Activated CD8-positive, alpha-beta T cell treated with anti-CD3 and anti-CD28 coated beads for 36 hours (primary cell): ENCODE measurements around the gene COL19A1. TPM values are rescaled to one million over a fixed set of nuclear protein-coding genes. Genes with fewer than 3 reads are reported as not detected.

Source experiments
- ATAC-seq: fragments of 200-7000 bp; cut with Tn5 transposase; one replicate; pipeline ENCODE4 v1.10.0; 2021; ENCODE audit warnings: mild to moderate bottlenecking, moderate library complexity
- CTCF ChIA-PET: fragments of 350-600 bp; sonication (Branson Sonifier 250); formaldehyde crosslinking; loops from one replicate; lab custom pipeline; 2021; ENCODE audit warnings: antibody characterized with exemption; lab: Charles Lee
- POLR2A ChIA-PET: fragments of 350-600 bp; sonication (Branson Sonifier 250); formaldehyde crosslinking; loops from one replicate; lab custom pipeline; 2021; ENCODE audit warnings: antibody characterized with exemption; lab: Charles Lee
- DNase-seq: peaks from one replicate; pipeline ENCODE4 v3.0.0-alpha.2; 2020
- H3K27ac Mint-ChIP-seq: one replicate; pipeline ENCODE4 v1.8.0; 2021; ENCODE audit warnings: mild to moderate bottlenecking, mixed read lengths
- H3K27me3 Mint-ChIP-seq: one replicate; pipeline ENCODE4 v1.8.0; 2021; ENCODE audit warnings: mixed read lengths
- H3K36me3 Mint-ChIP-seq: one replicate; pipeline ENCODE4 v1.8.0; 2021; ENCODE audit warnings: low read depth, mixed read lengths
- H3K4me1 Mint-ChIP-seq: one replicate; pipeline ENCODE4 v1.8.0; 2021; ENCODE audit warnings: low read depth, mixed read lengths
- H3K4me3 Mint-ChIP-seq: one replicate; pipeline ENCODE4 v1.8.0; 2021; ENCODE audit warnings: mild to moderate bottlenecking, moderate library complexity, mixed read lengths
- H3K9me3 Mint-ChIP-seq: one replicate; pipeline ENCODE4 v1.8.0; 2021; ENCODE audit warnings: mixed read lengths
- CTCF ChIP-seq: fragments of 200-600 bp; IDR thresholded peaks from one replicate; pipeline ENCODE4 v1.8.0; 2022; ENCODE audit warnings: antibody characterized with exemption, mild to moderate bottlenecking
- intact Hi-C: fragments of 100-400 bp; cut with micrococcal nuclease; formaldehyde crosslinking; loops from one replicate; pipeline ENCODE4 v1.10.0; 2022
- total RNA-seq, 2 experiments: library from RNA; stranded (reverse); gene quantifications; one replicate each; pipeline ENCODE4 v1.2.3, GENCODE V29; 2021

COL19A1 gene
- total RNA-seq, 2 experiments from 2014 or later: 0.14 TPM; not detected in 1

- ATAC-seq (no peak), DNase-seq (no peak)
- no peaks in the 10 kb centered on the region for H3K36me3 Mint-ChIP-seq
- no peak for TF ChIP-seq CTCF
- H3K9me3 Mint-ChIP-seq: no peaks in the 10 kb centered on the region
- H3K4me1 Mint-ChIP-seq: no peaks in the 10 kb centered on the region
- ChIA-PET POLR2A (no interaction called here), CTCF (no interaction called here)
- intact Hi-C loops: loop anchor here (10.0 kb wide), 1 partner anchor 1476 kb away; the partner anchor contains the start of gene ADGRB3
- H3K27me3 Mint-ChIP-seq: peaks cover 7% of the 10 kb centered on the region
- H3K27ac Mint-ChIP-seq: no peak overlapping the region
- no peak overlapping the region for H3K4me3 Mint-ChIP-seq
Observed at GRCh38 chr6:70110126-70111022, 244.0 kb downstream of the COL19A1 start.

- POLR2A ChIA-PET: no interaction called here
- no peak for ATAC-seq
- DNase-seq: no peak
- Mint-ChIP-seq H3K36me3 (no peaks in the 10 kb centered on the region), H3K9me3 (no peaks in the 10 kb centered on the region), H3K4me1 (no peaks in the 10 kb centered on the region), H3K4me3 (no peak overlapping the region), H3K27me3 (peaks cover 7% of the 10 kb centered on the region), H3K27ac (no peak overlapping the region)
- TF ChIP-seq CTCF: no peak
- intact Hi-C loops: loop anchor here (10.0 kb wide), 1 partner anchor 1477 kb away; the partner anchor contains the start of gene ADGRB3
- CTCF ChIA-PET: interaction anchor here (1.5 kb wide), 1 partner anchor 20 kb away, joined by 3 read pairs; no protein-coding TSS in a partner anchor
Observed at GRCh38 chr6:70111737-70112136, 245.4 kb downstream of the COL19A1 start.

GRCh38 chr6:70112716-70113115, 246.4 kb downstream of the COL19A1 start:
- H3K27ac Mint-ChIP-seq: no peak overlapping the region
- H3K9me3 Mint-ChIP-seq: no peaks in the 10 kb centered on the region
- no peak for ATAC-seq
- CTCF ChIA-PET: interaction anchor here (0.9 to 1.5 kb wide), 2 partner anchors 8 to 19 kb away, joined by 3 read pairs; no protein-coding TSS in a partner anchor
- no peaks in the 10 kb centered on the region for H3K36me3 Mint-ChIP-seq
- peaks cover 8% of the 10 kb centered on the region for H3K27me3 Mint-ChIP-seq
- no peak for DNase-seq
- H3K4me3 Mint-ChIP-seq: no peak overlapping the region
- TF ChIP-seq CTCF: no peak
- H3K4me1 Mint-ChIP-seq: no peaks in the 10 kb centered on the region
- intact Hi-C loops: loop anchor here (10.0 kb wide), 1 partner anchor 1478 kb away; the partner anchor contains the start of gene ADGRB3
- POLR2A ChIA-PET: no interaction called here

GRCh38 chr6:70113171-70113570, 246.8 kb downstream of the COL19A1 start:
- Mint-ChIP-seq H3K36me3 (no peaks in the 10 kb centered on the region), H3K9me3 (no peaks in the 10 kb centered on the region), H3K27ac (no peak overlapping the region), H3K27me3 (peaks cover 7% of the 10 kb centered on the region), H3K4me1 (no peaks in the 10 kb centered on the region), H3K4me3 (no peak overlapping the region)
- POLR2A ChIA-PET: no interaction called here
- no peak for TF ChIP-seq CTCF
- CTCF ChIA-PET: interaction anchor here (0.9 to 1.4 kb wide), 2 partner anchors 8 to 9 kb away, joined by 3 to 9 read pairs; no protein-coding TSS in a partner anchor
- ATAC-seq (no peak), DNase-seq (no peak)
- intact Hi-C loops: loop anchor here (10.0 kb wide), 1 partner anchor 1478 kb away; the partner anchor contains the start of gene ADGRB3

- peaks cover 2% of the 10 kb centered on the region for H3K27me3 Mint-ChIP-seq
- ATAC-seq (no peak), DNase-seq (no peak)
- H3K9me3 Mint-ChIP-seq: no peaks in the 10 kb centered on the region
- no peak overlapping the region for H3K4me3 Mint-ChIP-seq
- ChIA-PET POLR2A (no interaction called here), CTCF (no interaction called here)
- H3K27ac Mint-ChIP-seq: no peak overlapping the region
- no peak for TF ChIP-seq CTCF
- H3K4me1 Mint-ChIP-seq: no peaks in the 10 kb centered on the region
- H3K36me3 Mint-ChIP-seq: no peaks in the 10 kb centered on the region
- intact Hi-C loops: loop anchor here (10.0 kb wide), 1 partner anchor 1484 kb away; the partner anchor contains the start of gene ADGRB3
Observed at GRCh38 chr6:70118670-70119069, 252.3 kb downstream of the COL19A1 start.
